SK-N-SH treated with all-trans-retinoic acid at 6 μM for 48 hours (cell line): ENCODE data around the gene NOD2.

ENCODE experiments used
- GLIS3 ChIP-seq: fragments of 250-450 bp; sonication (Bioruptor Pico); IDR thresholded peaks from 2 replicates; pipeline ENCODE4 v1.5.0; 2020; ENCODE audit warnings: mild to moderate bottlenecking, moderate library complexity
- OSR1 ChIP-seq: fragments of 250-450 bp; sonication (Bioruptor Pico); IDR thresholded peaks from 2 replicates; pipeline ENCODE4 v1.8.0; 2022; ENCODE audit warnings: moderate library complexity, mild to moderate bottlenecking, inconsistent platforms
- RARB ChIP-seq: fragments of 250-450 bp; sonication (Bioruptor Pico); IDR thresholded peaks from 2 replicates; pipeline ENCODE4 v1.8.0; 2021; ENCODE audit warnings: mild to moderate bottlenecking, moderate library complexity
- SNAI2 ChIP-seq: fragments of 250-450 bp; sonication (Bioruptor Pico); IDR thresholded peaks from 2 replicates; pipeline ENCODE4 v1.5.0; 2020; ENCODE audit warnings: mild to moderate bottlenecking, moderate library complexity
- ZC3H10 ChIP-seq: fragments of 250-450 bp; sonication (Bioruptor Pico); IDR thresholded peaks from 2 replicates; pipeline ENCODE4 v1.5.1; 2021; ENCODE audit warnings: mild to moderate bottlenecking, moderate library complexity
- ZFP3 ChIP-seq: fragments of 250-450 bp; sonication (Bioruptor Pico); IDR thresholded peaks from 2 replicates; pipeline ENCODE4 v1.5.0; 2020; ENCODE audit warnings: mild to moderate bottlenecking, moderate library complexity
- ZFP30 ChIP-seq: fragments of 450-650 bp; formaldehyde crosslinking; IDR thresholded peaks from 2 replicates; pipeline ENCODE4 v1.5.0; 2022; ENCODE audit warnings: mild to moderate bottlenecking, moderate library complexity
- ZNF70 ChIP-seq: fragments of 450-650 bp; formaldehyde crosslinking; IDR thresholded peaks from 2 replicates; pipeline ENCODE4 v1.5.0; 2020; ENCODE audit warnings: mild to moderate bottlenecking, moderate library complexity
- TF ChIP-seq, protein P1 (sequence below): fragments of 250-450 bp; sonication (Bioruptor Pico); IDR thresholded peaks from 2 replicates; pipeline ENCODE4 v1.8.0; 2020; ENCODE audit warnings: mild to moderate bottlenecking, moderate library complexity, borderline replicate concordance
- TF ChIP-seq, protein P2 (sequence below): fragments of 250-450 bp; sonication (Bioruptor Pico); IDR thresholded peaks from 2 replicates; pipeline ENCODE4 v1.5.1; 2020; ENCODE audit warnings: low read depth, mild to moderate bottlenecking, moderate library complexity
- TF ChIP-seq, protein P3 (sequence below): fragments of 250-450 bp; sonication (Bioruptor Pico); IDR thresholded peaks from 2 replicates; pipeline ENCODE4 v1.5.0; 2020; ENCODE audit warnings: mild to moderate bottlenecking, moderate library complexity

DNA sequence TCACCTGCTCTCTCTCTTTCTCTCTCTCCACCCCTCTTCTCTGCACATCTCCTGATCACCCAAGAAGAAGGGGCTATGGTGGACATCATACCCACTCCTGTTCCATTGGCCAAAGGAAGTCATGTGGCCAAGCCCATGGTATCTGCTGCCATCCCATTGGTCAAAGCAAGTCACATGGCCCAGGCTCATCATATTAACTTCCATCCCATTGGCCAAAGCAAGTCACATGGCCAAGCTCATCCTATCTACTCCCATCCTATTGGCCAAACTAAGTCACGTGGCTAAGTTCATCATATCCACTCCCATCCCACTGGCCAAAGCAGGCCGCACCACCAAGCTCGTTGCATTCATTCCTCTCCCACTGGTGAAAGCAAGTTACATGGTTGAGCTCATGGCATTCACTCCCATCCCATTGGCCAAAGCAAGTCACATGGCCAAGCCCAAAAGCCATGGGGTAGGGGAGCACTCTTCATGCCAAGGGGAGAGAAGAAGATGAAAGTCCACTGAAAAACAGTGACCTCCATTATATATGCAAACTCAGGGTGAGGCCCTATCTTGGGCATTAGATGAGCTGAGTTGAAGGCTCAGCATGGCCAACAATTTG, 41.5 kb upstream of the NOD2 start:
- TF ChIP-seq RARB (CRISPR knock-in tag): no peak
- TF ChIP-seq ZC3H10 (CRISPR knock-in tag): no peak
- TF ChIP-seq, protein P1, sequence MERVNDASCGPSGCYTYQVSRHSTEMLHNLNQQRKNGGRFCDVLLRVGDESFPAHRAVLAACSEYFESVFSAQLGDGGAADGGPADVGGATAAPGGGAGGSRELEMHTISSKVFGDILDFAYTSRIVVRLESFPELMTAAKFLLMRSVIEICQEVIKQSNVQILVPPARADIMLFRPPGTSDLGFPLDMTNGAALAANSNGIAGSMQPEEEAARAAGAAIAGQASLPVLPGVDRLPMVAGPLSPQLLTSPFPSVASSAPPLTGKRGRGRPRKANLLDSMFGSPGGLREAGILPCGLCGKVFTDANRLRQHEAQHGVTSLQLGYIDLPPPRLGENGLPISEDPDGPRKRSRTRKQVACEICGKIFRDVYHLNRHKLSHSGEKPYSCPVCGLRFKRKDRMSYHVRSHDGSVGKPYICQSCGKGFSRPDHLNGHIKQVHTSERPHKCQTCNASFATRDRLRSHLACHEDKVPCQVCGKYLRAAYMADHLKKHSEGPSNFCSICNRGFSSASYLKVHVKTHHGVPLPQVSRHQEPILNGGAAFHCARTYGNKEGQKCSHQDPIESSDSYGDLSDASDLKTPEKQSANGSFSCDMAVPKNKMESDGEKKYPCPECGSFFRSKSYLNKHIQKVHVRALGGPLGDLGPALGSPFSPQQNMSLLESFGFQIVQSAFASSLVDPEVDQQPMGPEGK (CRISPR knock-in tag): no peak
- TF ChIP-seq OSR1 (CRISPR knock-in tag): no peak
- TF ChIP-seq SNAI2: no peak
- no peak for TF ChIP-seq ZFP3 (CRISPR knock-in tag)
- TF ChIP-seq GLIS3 (CRISPR knock-in tag): no peak
- TF ChIP-seq, protein P2, sequence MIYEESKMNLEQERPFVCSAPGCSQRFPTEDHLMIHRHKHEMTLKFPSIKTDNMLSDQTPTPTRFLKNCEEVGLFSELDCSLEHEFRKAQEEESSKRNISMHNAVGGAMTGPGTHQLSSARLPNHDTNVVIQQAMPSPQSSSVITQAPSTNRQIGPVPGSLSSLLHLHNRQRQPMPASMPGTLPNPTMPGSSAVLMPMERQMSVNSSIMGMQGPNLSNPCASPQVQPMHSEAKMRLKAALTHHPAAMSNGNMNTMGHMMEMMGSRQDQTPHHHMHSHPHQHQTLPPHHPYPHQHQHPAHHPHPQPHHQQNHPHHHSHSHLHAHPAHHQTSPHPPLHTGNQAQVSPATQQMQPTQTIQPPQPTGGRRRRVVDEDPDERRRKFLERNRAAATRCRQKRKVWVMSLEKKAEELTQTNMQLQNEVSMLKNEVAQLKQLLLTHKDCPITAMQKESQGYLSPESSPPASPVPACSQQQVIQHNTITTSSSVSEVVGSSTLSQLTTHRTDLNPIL (CRISPR knock-in tag): no peak
- no peak for TF ChIP-seq ZFP30 (CRISPR knock-in tag)
- TF ChIP-seq, protein P3, sequence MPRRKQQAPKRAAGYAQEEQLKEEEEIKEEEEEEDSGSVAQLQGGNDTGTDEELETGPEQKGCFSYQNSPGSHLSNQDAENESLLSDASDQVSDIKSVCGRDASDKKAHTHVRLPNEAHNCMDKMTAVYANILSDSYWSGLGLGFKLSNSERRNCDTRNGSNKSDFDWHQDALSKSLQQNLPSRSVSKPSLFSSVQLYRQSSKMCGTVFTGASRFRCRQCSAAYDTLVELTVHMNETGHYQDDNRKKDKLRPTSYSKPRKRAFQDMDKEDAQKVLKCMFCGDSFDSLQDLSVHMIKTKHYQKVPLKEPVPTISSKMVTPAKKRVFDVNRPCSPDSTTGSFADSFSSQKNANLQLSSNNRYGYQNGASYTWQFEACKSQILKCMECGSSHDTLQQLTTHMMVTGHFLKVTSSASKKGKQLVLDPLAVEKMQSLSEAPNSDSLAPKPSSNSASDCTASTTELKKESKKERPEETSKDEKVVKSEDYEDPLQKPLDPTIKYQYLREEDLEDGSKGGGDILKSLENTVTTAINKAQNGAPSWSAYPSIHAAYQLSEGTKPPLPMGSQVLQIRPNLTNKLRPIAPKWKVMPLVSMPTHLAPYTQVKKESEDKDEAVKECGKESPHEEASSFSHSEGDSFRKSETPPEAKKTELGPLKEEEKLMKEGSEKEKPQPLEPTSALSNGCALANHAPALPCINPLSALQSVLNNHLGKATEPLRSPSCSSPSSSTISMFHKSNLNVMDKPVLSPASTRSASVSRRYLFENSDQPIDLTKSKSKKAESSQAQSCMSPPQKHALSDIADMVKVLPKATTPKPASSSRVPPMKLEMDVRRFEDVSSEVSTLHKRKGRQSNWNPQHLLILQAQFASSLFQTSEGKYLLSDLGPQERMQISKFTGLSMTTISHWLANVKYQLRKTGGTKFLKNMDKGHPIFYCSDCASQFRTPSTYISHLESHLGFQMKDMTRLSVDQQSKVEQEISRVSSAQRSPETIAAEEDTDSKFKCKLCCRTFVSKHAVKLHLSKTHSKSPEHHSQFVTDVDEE (CRISPR knock-in tag): no peak
- TF ChIP-seq ZNF70 (CRISPR knock-in tag): no peak
